Inflammatory macrophage (primary cell): ENCODE results near the gene VAV1.
"Not testable (repeated sequence)": the region's sequence is repeated elsewhere in the genome, so short reads cannot be mapped to it uniquely, and the experiment has no call there.

Experiments
- DNase-seq, 2 donors: peaks; one replicate each; pipeline ENCODE4 v3.0.0-alpha.2; 2020 to 2022

VAV1 gene

GRCh38 chr19:6761053-6761676 is 11.3 kb upstream of the VAV1 start:
- DNase-seq = no peak

GRCh38 chr19:6762253-6762797 is 10.2 kb upstream of the VAV1 start:
- DNase-seq = not testable (repeated sequence)

- no peak for DNase-seq
Measured at GRCh38 chr19:6765738-6766356, 6.7 kb upstream of the VAV1 start.

GRCh38 chr19:6766357-6767080 is 6.0 kb upstream of the VAV1 start:
- DNase-seq = no peak

GRCh38 chr19:6767081-6767356 is 5.5 kb upstream of the VAV1 start:
- no peak for DNase-seq

- DNase-seq = peak; percentile 73 to 78
Measured at GRCh38 chr19:6767357-6768235, 4.9 kb upstream of the VAV1 start, which contains the start of gene SH2D3A. Gene SH2D3A (minus strand): TSS chr19:6767435. CDS start chr19:6763748, 3,687 bp downstream.

GRCh38 chr19:6768236-6768785 is 4.2 kb upstream of the VAV1 start:
- DNase-seq = no peak

GRCh38 chr19:6769006-6769619 is 3.4 kb upstream of the VAV1 start:
- peak; percentile 29 to 33 for DNase-seq

- not testable (repeated sequence) for DNase-seq
Measured at GRCh38 chr19:6771648-6772027, 870 bp upstream of the VAV1 start.

GRCh38 chr19:6772866-6773322 is 386 bp downstream of the VAV1 start:
- DNase-seq = no peak

GRCh38 chr19:6773323-6773931 is 919 bp downstream of the VAV1 start:
- peak; percentile 38 to 48 for DNase-seq

- peak; percentile 85 to 86 for DNase-seq
Measured at GRCh38 chr19:6774821-6775707, 2.6 kb downstream of the VAV1 start.

- DNase-seq = not testable (repeated sequence)
Measured at GRCh38 chr19:6776045-6776444, 3.5 kb downstream of the VAV1 start.

GRCh38 chr19:6776999-6777398 is 4.5 kb downstream of the VAV1 start:
- DNase-seq = no peak

- DNase-seq = no peak
Measured at GRCh38 chr19:6777434-6777833, 4.9 kb downstream of the VAV1 start.

GRCh38 chr19:6778386-6778785 is 5.9 kb downstream of the VAV1 start:
- no peak for DNase-seq

- DNase-seq = no peak
Measured at GRCh38 chr19:6779206-6779605, 6.7 kb downstream of the VAV1 start.

GRCh38 chr19:6787393-6787792 is 14.9 kb downstream of the VAV1 start:
- no peak for DNase-seq

- no peak for DNase-seq
Measured at GRCh38 chr19:6788896-6789295, 16.4 kb downstream of the VAV1 start.
